ENCODE measurements around the gene HEG1. TPM values are rescaled to one million over a fixed set of nuclear protein-coding genes. Genes with fewer than 3 reads are reported as not detected.

HEG1 gene
- total RNA-seq, 4 donors from 2014 or later = 13.6 to 22.7 (median 16.8) TPM

- no peak overlapping the region for H3K4me3 ChIP-seq (ENCODE audit: low read depth, poor library complexity, severe bottlenecking)
- TF ChIP-seq CTCF (IDR thresholded peaks at IDR 0.05) (no peak), POLR2A (IDR thresholded peaks at IDR 0.05) (no peak)
- 92% methylated on average over 2 of the region's 2 CpGs for WGBS, 2 donors
- DNase-seq (ENCODE audit: low spot score in 2 of 2) = no peak
- intact Hi-C loops (cut with DNase I; ENCODE audit: low total_unique reads) = no loop called here
These were observed 81.1 kb downstream of the HEG1 start for GRCh38 chr3:124974691-124975090.

GRCh38 chr3:124973290-124973689 is 82.5 kb downstream of the HEG1 start:
- DNase-seq (ENCODE audit: low spot score in 2 of 2) = no peak
- intact Hi-C loops (cut with DNase I; ENCODE audit: low total_unique reads) = no loop called here

DNA sequence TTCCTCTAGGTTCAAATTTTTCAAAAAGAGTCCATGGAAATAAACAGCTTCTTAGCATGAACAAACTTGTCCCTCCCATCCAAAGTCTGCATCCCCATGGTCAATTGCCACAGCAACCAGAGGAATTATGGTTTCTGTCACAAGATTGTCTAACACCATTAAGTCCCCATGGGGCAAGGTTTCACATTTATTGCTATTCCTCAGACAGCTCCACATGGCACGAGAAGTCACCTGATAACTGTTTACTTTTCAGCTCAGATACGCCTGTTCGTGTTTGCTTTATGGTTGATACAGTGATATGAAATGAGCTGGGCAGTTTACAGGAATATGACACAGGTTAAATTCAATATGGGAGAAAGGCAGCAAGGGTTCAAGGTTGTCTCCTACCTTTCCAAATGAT is 83.3 kb downstream of the HEG1 start:
- DNase-seq (ENCODE audit: low spot score in 2 of 2) = no peak
- intact Hi-C loops (cut with DNase I; ENCODE audit: low total_unique reads) = no loop called here

More at GRCh38 chr3:124973290-124973689, 82.5 kb downstream of the HEG1 start:
- no peak for TF ChIP-seq POLR2A (IDR thresholded peaks at IDR 0.05)
- no peak for TF ChIP-seq CTCF (IDR thresholded peaks at IDR 0.05)
- no peak overlapping the region for H3K4me3 ChIP-seq (ENCODE audit: low read depth, poor library complexity, severe bottlenecking)

DNA sequence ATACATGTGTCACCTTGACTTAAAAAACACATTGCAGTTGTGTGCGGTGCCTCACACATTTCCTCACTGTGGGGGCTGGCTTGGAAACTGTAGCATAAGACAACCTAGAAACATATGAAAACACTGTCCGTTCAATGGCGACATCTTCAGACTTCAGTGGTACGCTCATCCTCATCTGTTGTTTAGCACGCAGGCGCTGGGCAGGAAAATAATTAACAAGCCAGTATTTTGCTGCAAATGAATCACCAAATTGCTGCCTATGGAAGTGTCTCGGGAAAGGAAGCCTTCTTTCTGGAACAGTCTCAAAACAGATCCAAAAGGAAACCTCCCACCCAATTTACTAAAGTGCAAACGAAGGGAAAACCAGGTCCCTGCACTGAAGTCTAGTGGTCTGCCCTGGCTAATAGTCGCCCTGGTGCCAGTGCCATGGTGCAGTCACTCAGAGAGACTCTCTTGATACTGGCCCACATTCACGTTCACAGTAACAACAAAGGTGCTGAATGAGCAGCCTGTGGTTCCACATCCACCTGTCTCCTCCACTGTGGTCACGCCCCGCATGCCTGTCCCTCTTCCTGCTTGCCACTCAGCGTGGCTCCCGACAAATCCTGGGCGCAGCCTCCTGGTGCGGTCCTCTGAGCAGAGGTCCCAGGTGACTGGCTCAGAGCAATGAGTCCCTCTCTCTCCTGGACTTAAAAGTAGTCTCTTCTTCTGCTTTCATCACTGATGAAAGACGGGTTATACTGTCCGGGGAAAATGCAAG is 85.7 kb downstream of the HEG1 start:
- no peak overlapping the region for H3K4me3 ChIP-seq (ENCODE audit: low read depth, poor library complexity, severe bottlenecking)
- DNase-seq (ENCODE audit: low spot score in 2 of 2) = no peak
- no peak for TF ChIP-seq CTCF (IDR thresholded peaks at IDR 0.05)
- TF ChIP-seq POLR2A (IDR thresholded peaks at IDR 0.05) = no peak
- intact Hi-C loops (cut with DNase I; ENCODE audit: low total_unique reads) = no loop called here
- 92 to 93% methylated on average over 18 of the region's 18 CpGs for WGBS, 2 donors

More for the DNA sequence above, 83.3 kb downstream of the HEG1 start:
- TF ChIP-seq CTCF (IDR thresholded peaks at IDR 0.05) = no peak
- no peak for TF ChIP-seq POLR2A (IDR thresholded peaks at IDR 0.05)
- 87 to 93% methylated on average over 3 of the region's 3 CpGs for WGBS, 2 donors
- H3K4me3 ChIP-seq (ENCODE audit: low read depth, poor library complexity, severe bottlenecking) = no peak overlapping the region

DNA sequence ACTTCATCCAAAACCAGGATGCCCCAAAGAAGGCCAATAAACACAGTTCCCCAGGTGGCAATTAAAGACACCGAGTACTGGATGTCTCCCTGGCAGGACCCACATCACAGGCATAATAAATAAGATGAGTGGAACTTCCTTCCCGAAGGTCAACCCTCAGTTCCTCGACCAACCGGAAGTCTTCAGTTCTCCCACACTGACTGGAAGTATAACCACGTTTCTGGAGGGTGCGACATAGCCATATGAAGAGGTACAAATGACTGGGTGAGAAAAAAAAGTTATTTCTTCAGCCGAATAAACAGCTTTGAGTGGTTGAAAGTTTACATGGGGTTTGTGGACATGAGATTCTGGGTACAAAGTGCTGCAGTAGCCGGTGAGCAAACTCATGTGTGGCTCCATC is 86.6 kb downstream of the HEG1 start:
- intact Hi-C loops (cut with DNase I; ENCODE audit: low total_unique reads) = no loop called here

More for the DNA sequence above, 86.6 kb downstream of the HEG1 start:
- TF ChIP-seq POLR2A (IDR thresholded peaks at IDR 0.05) (no peak), CTCF (IDR thresholded peaks at IDR 0.05) (no peak)
- no peak overlapping the region for H3K4me3 ChIP-seq (ENCODE audit: low read depth, poor library complexity, severe bottlenecking)
- WGBS, 2 donors = 74 to 79% methylated on average over 8 of the region's 8 CpGs
- DNase-seq (ENCODE audit: low spot score in 2 of 2) = no peak

All from lower leg skin (tissue), 4 donors.